ENCODE data around the gene ZNF691.
"Not testable (repeated sequence)": the region's sequence is repeated elsewhere in the genome, so short reads cannot be mapped to it uniquely, and the experiment has no call there.

The ZNF691 gene

DNA sequence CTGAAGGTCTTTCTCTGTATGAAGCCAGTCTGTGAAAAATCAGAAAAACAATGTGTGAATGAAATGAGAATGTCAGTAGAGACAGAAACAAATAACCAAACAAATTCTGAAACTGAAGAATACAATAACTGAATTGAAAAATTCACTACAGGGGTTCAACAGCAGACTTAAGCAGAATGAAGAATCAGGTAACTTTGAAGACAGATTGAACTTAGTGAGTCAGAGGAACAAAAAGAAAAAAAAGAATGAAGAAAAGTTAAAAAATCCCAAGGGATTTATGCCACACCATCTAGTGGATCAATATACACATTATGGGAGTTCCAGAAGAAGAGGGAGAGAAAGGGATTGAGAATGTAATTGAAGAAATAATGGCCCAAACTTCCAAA lies 14.6 kb downstream of the ZNF691 start:
- no peak for DNase-seq

DNA sequence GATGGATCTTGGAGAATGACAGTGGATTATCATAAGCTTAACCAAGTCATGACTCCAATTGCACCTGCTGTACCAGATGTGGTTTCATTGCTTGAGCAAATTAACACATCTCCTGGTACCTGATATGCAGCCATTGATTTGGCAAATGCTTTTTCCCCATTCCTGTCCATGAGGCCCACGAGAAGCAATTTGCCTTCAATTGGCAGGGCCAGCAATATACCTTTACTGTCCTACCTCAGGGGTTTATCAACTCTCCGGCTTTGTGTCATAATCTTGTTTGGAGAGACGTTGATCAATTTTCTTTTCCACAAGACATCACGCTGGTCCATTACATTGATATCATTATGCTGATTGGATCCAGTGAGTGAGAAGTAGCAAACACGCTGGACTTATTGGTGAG lies 20.1 kb downstream of the ZNF691 start:
- no peak for DNase-seq

DNA sequence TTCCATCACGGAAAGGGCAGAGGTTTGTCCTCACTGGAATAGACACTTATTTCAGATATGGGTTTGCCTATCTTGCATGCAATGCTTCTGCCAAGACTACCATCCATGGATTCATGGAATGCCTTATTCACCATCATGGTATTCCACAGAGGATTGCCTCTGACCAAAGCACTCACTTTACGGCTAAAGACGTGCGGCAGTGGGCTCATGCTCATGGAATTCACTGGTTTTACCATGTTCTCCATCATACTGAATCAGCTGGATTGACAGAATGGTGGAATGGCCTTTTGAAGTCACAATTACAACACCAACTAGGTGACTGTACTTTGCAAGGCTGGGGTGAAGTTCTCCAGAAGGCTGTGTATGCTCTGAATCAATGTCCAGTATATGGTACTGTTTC lies 22.1 kb downstream of the ZNF691 start:
- DNase-seq = not testable (repeated sequence)

DNA sequence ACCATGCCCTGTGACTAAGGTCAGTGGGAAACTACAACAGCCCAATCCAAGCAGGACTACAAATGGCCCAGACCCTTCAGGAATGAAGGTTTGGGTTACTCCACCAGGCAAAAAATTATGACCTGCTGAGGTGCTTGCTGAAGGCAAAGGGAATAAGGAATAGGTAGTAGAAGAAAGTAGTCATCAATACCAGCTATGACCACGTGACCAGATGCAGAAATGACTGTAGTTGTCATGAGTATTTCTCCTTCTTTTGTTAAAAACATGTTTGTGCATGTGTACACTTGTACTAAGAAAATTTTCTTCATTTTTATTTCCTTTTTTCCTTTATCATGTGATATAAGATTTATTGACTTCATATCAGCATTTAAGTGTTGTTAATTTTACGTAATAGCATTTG lies 22.8 kb downstream of the ZNF691 start:
- not testable (repeated sequence) for DNase-seq

DNA sequence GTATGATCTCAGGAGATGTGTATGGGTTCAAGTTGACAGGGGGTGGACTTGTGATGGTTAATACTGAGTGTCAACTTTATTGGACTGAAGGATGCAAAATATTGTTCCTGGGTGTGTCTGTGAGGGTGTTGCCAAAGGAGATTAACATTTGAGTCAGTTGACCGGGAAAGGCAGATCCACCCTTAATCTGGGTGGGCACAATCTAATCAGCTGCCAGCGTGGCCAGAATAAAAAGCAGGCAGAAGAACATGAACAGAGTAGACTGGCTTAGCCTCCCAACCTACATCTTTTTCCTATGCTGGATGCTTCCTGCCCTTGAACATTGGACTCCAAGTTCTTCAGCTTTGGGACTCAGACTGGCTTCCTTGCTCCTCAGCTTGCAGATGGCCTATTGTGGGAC lies 23.3 kb downstream of the ZNF691 start:
- DNase-seq = not testable (repeated sequence)

DNA sequence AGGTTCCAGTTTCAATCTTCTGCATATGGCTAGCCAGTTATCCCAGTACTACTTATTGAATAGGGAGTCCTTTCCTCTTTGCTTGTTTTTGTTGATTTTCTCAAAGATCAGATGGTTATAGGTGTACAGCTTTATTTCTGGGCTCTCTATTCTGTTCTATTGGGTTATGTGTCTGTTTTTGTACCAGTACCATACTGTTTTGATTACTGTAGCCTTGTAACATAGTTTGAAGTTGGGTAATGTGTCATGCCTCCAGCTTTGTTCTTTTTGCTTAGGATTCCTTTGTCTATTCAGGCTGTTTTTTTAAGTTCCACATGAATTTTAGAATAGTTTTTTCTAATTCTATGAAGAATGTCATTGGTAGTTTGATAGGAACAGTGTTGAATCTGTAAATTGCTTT lies 26.7 kb downstream of the ZNF691 start:
- DNase-seq = not testable (repeated sequence)

DNA sequence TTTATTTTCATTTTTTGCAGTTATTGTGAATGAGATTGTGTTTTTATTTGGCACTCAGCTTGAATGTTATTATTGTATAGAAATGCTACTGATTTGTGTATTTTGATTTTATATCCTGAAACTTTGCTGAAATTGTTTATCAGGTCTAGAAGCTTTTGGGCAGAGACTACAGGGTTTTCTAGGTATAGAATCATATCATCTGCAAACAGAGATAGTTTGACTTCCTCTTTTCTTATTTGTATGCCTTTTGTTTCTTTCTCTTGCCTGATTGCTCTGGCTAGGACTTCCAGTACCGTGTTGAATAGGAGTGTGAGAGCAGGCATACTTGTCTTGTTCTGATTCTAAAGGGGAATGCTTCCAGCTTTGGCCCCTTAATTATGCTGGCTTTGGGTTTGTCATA lies 27.3 kb downstream of the ZNF691 start:
- no peak for DNase-seq

DNA sequence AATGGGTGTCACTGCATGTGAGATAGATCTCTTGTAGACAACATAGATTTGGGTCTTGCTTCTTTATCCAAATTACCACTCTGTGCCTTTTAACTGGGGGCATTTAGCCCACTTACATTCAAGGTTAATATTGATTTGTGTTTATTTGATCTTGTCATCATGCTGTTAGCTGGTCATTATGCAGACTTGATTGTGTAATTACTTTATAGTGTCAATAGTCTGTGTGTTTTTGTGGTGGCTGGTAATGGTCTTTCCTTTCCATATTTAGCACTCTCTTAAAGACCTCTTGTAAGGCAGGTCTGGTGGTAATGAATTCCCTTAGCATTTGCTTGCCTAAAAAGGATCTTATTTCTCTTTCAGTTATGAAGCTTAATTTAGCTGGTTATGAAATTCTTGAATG lies 29.6 kb downstream of the ZNF691 start:
- no peak for DNase-seq

DNA sequence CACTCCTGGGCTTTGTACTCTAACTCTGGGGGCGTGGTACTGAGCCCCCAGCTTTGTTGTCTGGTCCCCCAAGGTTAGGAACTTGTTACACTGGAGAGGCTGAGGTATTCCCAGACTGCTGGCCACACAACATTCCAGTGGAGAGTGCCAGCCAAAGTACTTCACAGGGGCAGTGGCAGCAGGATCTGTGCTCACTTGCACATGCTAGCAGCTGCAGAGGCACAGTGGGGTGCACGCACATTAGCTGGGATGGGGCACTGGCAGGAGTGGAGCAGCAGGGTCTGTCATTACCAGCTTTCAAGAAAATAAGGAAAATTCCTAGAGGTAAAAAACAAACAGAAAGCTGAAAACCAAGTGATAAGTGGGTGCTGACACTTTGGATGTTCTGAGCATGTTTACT lies 31.0 kb downstream of the ZNF691 start:
- DNase-seq = no peak

DNA sequence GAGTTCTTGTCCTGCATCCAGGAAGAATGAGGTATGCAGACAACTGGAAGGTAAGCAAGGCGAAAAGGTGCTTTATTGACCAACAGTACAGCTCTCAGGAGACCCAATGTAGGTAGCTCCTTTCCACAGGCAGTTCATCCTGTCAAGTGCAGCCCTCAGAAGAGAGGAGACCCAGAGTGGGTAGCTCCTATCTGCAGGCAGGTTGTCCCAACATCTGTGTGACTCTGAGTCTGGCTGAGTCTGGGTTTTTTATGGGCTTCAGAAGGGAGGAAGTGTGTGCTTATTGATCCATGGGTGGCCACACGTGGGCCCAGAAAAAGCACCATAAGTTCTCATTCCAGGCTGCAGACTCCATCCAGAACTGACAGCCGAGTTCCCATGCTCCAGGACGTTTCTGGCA lies 34.0 kb downstream of the ZNF691 start:
- no peak for DNase-seq

DNA sequence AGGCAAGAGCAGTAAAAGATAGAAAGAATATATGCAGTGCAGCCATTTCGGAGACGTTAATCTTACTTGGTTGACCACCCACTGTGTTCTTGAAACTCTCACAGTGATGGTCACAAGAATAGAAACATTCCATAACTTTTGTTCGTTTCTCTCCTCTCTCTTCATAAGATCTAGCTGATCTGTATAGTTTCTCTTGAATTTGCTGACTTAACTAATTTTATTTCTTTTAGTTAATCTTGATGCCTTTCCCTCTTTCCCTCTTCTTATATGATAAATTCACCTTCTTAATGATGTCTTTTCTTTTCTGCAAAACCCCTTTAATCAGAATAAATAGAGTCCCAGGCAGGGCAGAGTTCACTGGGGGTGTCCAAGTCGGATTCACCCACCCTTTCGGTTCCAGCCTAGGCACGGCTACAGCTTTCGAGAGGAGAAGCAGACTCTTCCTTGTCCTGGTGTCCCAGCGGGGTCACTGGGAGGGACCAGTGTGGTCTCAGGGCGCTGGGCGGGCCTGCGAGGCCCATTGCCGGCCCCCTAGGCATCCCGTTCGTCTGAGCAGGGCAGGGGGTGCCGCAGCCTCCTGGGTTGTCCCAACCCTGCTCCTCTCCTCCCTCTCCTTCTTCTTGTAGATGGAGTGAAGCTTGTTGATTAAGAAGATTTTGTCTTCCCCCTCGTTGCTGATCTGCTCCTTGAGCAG lies 39.8 kb downstream of the ZNF691 start:
- no peak for DNase-seq

DNA sequence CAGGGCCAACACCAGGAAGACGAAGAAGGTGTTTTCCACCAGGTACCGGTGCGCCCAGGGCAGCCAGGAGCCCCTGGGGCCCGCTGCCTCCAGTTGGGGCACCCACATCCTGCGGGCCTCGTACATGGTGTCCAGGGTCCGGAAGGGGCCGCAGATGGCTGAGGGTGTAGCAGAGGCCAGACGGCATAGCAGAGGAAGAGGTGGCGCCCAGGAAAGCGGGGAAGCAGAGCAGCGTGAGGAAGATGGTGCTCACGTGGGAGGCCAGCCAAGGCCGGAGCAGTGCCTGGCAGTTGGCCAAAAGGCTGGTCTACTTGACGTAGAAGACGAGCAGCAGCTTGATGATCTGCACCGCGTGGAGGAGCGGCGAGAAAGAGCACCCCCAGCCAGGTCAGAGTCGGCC lies 40.4 kb downstream of the ZNF691 start:
- no peak for DNase-seq

DNA sequence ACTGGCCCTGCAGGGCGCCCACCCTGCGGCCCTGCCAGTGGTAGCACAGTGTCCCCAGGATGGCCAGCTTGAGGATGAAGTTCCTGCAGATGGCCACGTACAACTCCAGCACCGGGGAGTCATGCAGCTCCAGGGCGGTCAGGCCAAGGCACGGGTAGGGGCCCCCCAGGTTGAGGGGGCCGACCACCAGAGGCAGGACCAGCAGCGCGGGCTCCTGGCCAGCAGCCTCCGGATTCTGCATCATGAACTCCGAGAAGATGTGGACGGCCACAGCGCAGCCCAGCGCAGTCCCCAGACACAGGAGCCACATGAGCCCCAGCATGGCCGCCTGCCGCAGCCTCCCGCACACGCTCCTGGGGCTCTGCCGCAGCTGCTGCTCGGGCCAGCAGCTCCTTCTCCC lies 41.0 kb downstream of the ZNF691 start:
- no peak for DNase-seq

DNA sequence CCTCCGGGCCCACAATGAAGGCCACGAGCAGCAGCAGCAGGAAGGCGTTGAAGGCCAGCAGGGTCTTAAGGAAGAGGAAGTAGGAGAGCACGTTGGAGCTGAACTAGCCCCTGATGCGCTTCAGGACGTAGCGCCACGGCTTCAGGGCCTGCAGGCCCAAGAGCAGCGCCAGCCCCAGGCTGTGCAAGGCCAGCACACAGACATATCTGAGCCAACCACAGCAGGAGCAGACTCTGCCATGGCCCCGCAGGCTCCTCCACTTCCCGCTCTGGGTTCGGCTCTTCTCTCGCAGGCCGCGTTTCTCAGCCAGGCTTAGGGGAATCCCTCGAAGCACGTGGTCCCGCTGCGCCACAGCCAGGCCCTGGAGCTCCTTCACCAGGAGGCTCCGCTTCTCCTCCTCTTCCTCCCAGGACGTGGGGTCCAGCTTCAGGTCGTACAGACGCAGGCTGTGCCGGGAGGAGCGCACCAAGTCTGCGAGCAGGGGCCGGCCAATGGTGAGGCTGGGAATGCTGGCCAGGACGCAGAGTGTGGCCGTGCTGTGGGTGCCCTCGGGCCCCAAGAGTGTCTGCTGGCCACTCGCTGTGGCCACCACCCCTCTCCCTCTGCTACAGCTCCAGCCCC lies 41.7 kb downstream of the ZNF691 start:
- DNase-seq = no peak

DNA sequence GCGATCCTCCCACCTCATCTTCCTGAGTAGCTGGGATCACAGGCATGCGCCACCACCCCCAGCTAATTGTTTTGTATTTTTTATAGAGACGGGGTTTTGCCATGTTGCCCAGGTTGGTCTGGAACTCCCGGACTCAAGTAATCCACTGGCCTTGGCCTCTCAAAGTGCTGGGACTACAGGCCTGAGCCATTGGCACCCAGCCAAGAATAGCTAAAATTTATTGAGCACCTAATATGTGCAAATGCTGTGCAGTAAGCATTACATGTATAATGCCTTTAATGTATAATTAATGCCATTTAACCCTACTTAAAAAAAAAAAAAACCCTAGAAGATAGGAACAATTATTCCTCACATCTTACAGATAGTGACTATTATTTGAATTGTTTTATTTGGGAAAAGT lies 42.9 kb downstream of the ZNF691 start:
- no peak for DNase-seq

DNA sequence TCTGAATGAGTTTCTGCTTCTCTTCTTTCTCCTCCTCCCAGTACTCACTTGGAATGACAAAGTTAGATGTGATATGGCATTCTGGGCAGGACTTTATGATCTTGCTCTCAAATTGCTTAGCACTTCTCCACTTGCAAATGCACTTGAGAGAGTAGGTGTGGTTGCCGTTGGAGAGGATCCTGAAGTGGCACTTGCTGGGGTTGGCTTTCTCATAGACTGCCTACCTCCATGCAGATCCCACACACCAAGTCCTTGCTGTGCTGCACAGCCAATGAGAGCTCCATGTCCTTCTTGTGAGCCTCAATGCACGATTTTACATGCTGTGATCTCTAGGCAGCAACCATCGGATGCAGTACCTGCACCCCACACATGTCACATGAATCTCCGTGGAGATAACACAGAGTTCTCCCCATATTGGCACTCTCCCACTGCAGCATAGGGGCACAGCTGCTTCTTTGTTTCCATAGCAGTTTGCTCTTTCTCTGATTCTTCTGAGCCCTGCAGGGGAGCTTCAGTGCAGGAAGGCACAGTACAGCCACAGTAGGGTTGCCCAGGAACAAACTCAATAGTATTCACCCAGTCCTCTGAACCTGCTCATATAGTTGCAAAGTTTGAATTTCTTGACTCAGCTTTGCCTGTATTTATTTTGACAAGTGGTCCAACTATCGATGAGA lies 45.2 kb downstream of the ZNF691 start:
- no peak for DNase-seq

DNA sequence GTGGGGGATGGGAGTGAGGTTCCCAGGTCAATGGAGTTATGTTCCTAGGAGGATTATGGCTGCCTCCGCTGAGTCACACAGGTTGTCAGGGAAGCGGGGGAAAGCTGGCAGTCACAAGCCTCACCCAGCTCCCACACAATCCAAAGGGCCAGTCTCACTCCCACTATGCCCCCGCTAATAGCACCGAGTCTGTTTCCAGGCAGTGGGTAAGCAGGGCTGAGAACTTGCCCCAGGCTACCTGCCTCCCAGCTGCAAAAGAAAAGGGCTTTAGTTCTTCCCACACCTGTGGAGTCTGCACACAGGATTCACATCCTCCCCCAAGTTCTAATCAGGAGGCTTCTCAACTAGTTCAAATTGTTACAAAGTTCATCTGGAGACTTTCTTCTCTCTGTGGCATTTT lies 53.5 kb downstream of the ZNF691 start:
- not testable (repeated sequence) for DNase-seq
